ENCODE results near the gene HEATR3.

The HEATR3 gene

DNA sequence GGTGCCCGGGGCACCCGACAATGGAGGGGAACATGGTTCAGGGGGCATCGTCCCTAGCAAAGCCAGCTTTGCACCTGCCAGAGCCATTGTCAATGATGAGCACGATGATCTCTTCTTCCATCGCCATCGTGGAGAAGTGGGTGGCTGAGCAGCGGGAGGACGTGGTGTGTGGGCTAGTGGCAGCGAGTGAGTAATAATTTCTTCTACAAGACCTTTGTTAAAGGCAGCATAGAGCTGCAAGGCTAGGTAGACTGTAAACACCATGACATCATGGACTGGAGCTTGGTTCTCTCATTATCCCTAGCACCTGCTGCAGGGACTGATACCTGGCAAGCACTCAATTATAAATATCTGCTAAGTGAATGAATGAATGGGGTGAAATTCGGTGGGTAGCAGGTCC lies 6.7 kb upstream of the HEATR3 start:
- peak; percentile 42 for DNase-seq

DNA sequence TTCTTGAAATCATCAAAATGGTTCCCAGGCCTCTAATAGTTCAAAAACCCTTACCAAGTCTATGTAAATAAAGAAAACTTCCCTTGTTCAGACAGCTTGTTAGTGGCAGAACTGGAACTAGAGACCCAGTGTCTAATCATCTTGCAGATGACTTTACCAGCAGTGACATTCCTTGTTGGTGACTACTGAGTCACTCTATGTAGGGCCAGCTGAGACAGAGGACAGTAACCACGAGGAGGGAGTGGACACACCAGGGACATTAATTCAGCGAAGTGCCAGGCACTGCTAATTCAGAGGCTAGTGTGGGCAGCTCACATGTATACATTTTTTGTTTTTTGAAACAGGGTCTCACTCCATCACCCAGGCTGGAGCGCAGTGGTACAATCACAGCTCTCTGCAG lies 6.1 kb upstream of the HEATR3 start:
- no peak for DNase-seq

DNA sequence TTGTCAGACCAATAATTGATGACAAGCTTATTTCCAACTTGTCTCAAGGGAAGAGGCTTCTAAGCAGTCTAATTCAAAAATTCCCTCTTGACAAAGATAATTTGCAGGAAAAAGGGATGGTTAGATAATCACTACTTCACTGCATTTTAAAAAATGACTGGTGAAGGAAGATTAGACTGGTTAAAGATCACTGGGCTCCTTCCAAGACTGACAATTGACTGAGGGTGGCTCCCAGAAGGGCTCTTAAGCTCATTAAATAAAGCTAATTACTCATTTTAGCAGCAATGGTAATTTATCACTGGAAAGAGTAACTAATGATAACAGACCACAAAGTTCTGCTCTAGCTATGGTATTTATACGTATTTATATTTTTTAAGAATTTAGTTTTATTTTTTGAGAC lies 4.4 kb upstream of the HEATR3 start:
- no peak for DNase-seq

- no peak for DNase-seq
Observed at GRCh38 chr16:50065241-50065623, 538 bp upstream of the HEATR3 start.

GRCh38 chr16:50066482-50067289 lies 916 bp downstream of the HEATR3 start:
- DNase-seq = no peak

GRCh38 chr16:50067290-50067853 lies 1.6 kb downstream of the HEATR3 start:
- no peak for DNase-seq

- no peak for DNase-seq
Observed at GRCh38 chr16:50068550-50068949, 2.8 kb downstream of the HEATR3 start.

DNA sequence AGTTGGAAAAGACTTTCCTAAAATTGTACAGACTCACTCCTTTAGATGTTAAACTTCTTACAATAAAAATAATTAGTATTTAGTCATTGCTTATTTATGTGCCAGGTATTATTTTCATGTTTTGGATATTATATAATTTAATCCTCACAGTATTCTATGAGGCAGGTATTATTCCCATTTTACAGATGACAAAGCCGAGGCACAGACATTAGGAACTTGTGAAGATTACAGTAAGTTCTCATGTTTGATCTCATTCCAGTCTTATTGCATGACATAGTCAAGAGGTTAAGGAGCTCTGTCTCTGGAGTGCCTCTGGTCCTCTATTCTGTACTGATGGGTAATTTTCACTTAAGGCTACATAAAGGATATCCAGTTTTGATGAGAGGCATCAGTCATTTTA lies 3.3 kb downstream of the HEATR3 start:
- no peak for DNase-seq

DNA sequence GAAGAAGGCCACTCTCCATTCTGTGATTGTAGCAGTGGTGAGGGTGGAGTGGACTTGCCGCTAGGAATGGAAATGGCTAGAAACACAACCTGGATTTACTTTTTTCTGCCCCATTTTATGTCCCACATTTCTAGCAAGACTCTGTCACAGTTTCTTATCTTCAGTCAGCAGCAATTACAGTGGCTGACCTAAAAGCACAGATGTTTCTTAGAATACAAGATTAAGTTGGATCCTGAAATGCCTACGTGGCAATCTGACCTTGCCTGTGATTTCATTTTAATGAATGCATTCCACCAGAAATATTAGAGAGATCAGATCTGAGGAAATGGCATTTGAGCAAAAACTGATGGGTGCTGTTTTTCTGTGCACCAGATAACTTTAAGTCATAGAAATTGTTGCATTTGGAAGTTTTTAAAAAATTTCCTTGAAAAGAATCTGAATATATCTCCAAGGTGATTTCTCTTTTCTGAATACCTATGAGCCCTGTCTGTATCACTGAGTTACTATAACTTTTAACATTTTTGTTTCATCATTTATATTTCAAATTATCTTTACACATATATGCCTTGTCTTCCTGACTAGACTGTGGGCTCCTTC lies 5.4 kb downstream of the HEATR3 start:
- no peak for DNase-seq

DNA sequence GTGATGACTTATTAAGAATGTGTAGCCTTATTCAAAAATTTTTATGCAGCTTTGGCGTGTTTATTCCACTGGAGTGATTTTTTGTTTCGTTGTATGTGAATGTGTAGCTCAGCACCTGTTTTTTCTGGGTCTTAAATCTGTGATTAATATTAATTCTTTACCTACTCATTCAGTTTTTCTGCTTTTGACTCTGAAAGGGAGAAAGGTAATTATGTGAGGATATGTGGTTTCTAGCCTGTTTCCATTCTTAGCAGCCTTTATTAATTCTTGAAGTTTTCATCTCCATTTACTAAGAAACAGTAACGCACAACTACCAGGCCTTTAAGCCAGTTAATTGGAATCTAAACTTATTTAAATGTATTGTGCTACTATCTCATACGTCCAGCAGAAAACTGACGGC lies 7.0 kb downstream of the HEATR3 start:
- no peak for DNase-seq

DNA sequence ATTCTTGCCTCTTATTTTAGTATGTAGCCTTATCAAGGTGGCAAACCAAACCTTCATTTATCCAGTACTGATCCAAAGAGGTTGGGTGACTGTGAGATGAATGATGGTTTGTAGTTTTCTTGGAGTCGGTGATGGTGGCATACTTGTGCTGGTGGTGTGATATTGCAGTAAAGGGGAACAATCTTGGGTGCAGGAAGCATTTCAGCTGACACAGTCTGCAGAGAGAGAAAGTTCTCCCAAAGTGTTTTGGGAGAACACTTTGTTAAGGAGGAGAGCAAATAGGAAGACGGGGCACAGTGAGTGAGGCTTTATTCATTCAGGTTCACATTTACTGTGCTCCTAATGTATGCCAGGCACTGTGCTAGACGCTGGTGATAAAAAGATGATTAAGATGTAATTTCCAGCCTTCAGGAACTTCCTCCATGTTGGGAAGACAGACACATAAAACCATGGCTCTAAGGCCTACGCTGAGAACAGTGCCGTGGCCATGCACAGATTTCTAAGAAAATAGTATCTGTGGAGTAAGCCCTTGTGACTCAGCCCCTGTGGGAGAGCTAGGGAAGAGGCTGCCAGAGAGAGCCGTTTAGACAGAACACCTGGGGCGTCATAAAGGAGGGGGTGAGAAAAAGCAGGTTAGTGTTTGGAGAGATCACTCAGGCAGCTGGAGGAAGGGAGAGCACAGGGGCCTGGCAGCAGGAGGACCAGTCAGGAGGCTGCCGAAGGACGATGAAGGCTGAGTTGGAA lies 13.8 kb downstream of the HEATR3 start:
- no peak for DNase-seq

DNA sequence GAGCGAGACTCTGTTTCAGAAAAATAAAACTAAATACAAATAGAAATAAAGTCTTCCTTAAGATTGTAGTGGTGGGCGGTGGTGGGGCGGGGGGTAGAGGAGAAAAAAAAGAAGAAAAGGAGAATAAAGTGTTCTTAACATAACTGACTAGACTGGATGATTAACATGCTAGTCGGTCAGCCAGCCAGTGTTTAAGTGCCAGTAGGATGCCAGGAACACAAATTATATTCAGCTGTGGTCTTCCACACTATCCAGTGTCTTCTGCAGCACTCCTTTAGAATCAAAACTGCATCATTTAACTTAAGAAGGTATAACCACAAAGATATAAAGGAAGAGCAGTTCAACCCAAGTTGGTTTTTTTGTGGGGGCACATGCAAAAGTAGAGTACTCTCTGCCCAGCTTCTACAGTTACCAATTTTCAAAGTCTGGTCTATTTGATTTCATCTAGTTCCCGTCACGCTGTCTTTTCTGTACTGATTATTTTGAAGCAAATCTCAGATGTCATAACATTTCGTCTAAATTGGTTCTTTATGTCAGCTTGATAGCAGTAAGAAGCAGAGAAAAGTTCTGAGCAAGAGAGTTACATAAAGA lies 15.8 kb downstream of the HEATR3 start:
- no peak for DNase-seq

- no peak for DNase-seq
Observed at GRCh38 chr16:50083996-50084395, 18.2 kb downstream of the HEATR3 start.

GRCh38 chr16:50086176-50086575 lies 20.4 kb downstream of the HEATR3 start:
- DNase-seq = no peak

DNA sequence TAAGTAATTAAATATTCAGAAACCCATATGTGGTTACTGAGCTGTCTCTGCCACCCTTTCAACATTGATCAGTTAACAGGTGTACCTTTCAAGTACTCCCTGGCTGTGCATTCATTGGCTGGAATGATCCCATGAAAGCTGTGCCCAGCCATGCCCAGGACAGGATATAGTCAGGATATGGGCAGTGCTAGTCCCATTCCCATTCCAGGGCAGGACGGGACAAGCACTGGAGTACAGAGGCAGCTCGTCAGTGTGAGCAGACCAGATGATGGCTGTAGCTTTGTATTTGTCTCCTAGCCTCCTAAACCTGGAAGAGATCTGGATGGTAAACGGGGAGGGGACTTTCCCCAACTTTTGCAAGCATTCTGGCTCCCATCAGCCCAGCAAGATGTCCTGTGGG lies 22.5 kb downstream of the HEATR3 start:
- no peak for DNase-seq

DNA sequence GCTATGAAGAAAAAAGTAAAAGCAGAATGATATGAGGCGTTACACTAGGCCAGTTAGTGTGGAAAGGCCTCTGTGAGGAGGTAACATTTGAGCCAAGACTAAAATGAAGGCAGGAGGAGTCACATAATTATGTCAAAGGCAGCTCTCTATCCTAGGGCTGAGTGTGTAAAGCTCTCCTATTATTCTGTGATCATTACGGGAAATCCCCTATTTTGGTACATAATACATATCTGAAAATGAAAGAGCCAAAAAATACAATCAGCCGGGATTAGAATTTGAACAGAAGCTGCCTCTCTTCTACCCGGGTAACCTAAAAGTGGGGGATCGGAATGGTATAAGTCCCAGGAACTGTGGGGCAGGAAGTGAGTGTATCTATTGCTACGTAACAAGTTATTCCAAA lies 27.1 kb downstream of the HEATR3 start:
- no peak for DNase-seq

GRCh38 chr16:50093607-50094539 lies 28.1 kb downstream of the HEATR3 start:
- no peak for DNase-seq

DNA sequence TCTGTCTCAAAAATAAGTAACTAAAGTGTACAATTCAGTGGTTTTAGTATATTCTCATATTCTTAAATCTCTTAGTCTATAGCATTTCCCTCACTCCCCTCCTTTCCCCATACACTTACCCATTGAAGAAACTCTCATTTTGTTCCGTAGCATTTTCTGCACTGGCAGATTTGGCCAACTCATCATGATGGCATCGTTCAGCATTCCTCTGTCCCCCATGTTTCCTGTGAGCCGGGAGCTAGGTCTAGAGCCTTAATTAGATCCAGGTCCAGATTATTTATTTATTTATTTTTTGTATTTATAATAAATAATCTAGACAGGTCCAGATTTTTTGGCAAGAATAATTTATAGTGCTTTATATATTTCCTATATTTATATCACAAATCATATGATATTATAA lies 31.0 kb downstream of the HEATR3 start:
- no peak for DNase-seq

- DNase-seq = no peak
Observed at GRCh38 chr16:50099957-50100648, 34.3 kb downstream of the HEATR3 start.

DNA sequence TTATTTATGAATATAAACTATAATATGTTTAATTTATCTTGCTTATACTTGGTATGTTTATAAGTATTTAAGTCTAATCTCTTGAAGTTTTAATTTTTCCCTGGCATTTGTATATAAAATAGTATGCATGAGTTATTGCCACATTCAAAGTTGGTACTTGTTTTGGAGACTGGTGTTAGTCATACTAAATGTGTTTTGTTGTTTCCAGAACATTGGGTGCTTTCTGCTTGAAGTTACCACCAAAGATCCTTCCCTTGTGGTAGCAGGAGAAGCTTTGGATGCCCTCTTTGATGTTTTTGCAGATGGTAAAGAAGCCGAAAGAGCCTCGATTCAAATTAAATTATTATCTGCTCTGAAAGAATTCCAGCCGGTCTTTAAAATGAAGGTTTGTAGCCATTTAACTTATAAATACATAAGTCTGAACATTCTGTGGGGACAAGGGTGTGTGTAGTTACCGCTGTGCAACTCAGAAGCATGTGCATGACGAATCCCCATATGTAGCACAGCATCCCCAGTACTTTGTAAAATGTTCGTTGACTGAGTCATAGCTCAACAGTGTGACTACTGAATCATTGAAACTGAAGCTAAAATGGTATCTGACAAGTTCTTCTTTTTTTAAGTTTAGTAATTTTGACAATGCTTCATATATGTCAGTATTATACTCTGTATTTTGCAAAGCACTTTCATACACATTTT lies 36.4 kb downstream of the HEATR3 start:
- no peak for DNase-seq

- no peak for DNase-seq
Observed at GRCh38 chr16:50103764-50104163, 38.0 kb downstream of the HEATR3 start.
